Testis (tissue), 3 donors: ENCODE measurements around the gene TMEM42. TPM values are rescaled to one million over a fixed set of nuclear protein-coding genes. Genes with fewer than 3 reads are reported as not detected.

Experiments
- DNase-seq: peaks from one replicate; pipeline ENCODE4 v3.0.0-alpha.2; 2019
- H3K27ac ChIP-seq, 2 donors: fragments of 200-600 bp; sonication (generic); one replicate each; pipeline ENCODE4 v1.5.1; 2019
- H3K27me3 ChIP-seq: fragments of 200-600 bp; sonication (generic); one replicate; pipeline ENCODE4 v1.5.1; 2019
- H3K36me3 ChIP-seq: fragments of 200-600 bp; sonication (generic); one replicate; pipeline ENCODE4 v1.5.1; 2017; ENCODE audit warnings: low read depth; ENCODE audit errors: missing control alignments
- H3K4me1 ChIP-seq: fragments of 200-600 bp; sonication (generic); one replicate; pipeline ENCODE4 v1.5.1; 2019
- H3K4me3 ChIP-seq, 2 donors: fragments of 200-600 bp; sonication (generic); one replicate each; pipeline ENCODE4 v1.5.1; 2017 to 2019
- H3K9me3 ChIP-seq: fragments of 200-600 bp; sonication (generic); one replicate; pipeline ENCODE4 v1.5.1; 2017
- CTCF ChIP-seq, 3 experiments: fragments of 450-650 bp in 2 of 3; fragments of 200-600 bp in 1 of 3; sonication (generic) in 1 of 3; IDR thresholded peaks; one replicate each; pipeline ENCODE4 v1.5.1; 2016 to 2019; ENCODE audit warnings: antibody characterized with exemption in 3 of 3, mild to moderate bottlenecking in 2 of 3, moderate library complexity in 1 of 3
- POLR2A ChIP-seq: fragments of 450-650 bp; IDR thresholded peaks from one replicate; pipeline ENCODE4 v1.6.1; 2017; ENCODE audit warnings: antibody characterized with exemption, mild to moderate bottlenecking, moderate library complexity
- WGBS, 2 donors: methylation state at CpG; one replicate each; pipeline ENCODE4 v1.1.5; 2018; 5-methylcytosine and 5-hydroxymethylcytosine counted together
- intact Hi-C: fragments of 100-400 bp; cut with DNase I; formaldehyde crosslinking; loops from one replicate; pipeline ENCODE4 v1.15.1; 2023; ENCODE audit warnings: low total_unique reads
- polyA plus RNA-seq: library from polyadenylated mRNA; stranded (reverse); fragments of 350-450 nt; fragmentation: Illumina TruSeq; extraction: RNeasy Lipid Tissue Mini Kit (QIAGEN cat#74804); gene quantifications from one replicate; pipeline ENCODE4 v1.2.3, GENCODE V29; 2014; ENCODE audit warnings: low read depth, low replicate concordance; ENCODE audit not compliant: insufficient read depth
- total RNA-seq, 2 donors: library from RNA; depleted of rRNA; stranded (reverse); fragments of >200 nt; gene quantifications; one replicate each; pipeline ENCODE4 v1.2.3, GENCODE V29; 2016

The TMEM42 gene
- total and polyA plus RNA-seq, 3 donors from 2014 or later: 42.2 to 46.4 (median 42.2) TPM

- H3K36me3 ChIP-seq: no peaks in the 10 kb centered on the region
- H3K4me3 ChIP-seq: no peak overlapping the region
- DNase-seq: no peak
- intact Hi-C loops: no loop called here
- no peaks in the 10 kb centered on the region for H3K9me3 ChIP-seq
- no peak for TF ChIP-seq CTCF (IDR thresholded peaks at IDR 0.05)
- TF ChIP-seq POLR2A: no peak
- H3K27me3 ChIP-seq: no peaks in the 10 kb centered on the region
- H3K4me1 ChIP-seq: no peaks in the 10 kb centered on the region
- H3K27ac ChIP-seq: no peak overlapping the region
- 89 to 92% methylated on average over 5 of the region's 5 CpGs for WGBS, 2 donors
These were observed 21.7 kb downstream of the TMEM42 start for GRCh38 chr3:44883213-44883955.

GRCh38 chr3:44883999-44884431 lies 22.3 kb downstream of the TMEM42 start:
- TF ChIP-seq POLR2A: no peak
- no peak for TF ChIP-seq CTCF (IDR thresholded peaks at IDR 0.05)
- Histone ChIP-seq H3K4me1 (no peaks in the 10 kb centered on the region), H3K27me3 (no peaks in the 10 kb centered on the region), H3K4me3 (no peak overlapping the region), H3K36me3 (no peaks in the 10 kb centered on the region), H3K9me3 (no peaks in the 10 kb centered on the region), H3K27ac (no peak overlapping the region)
- DNase-seq: no peak
- intact Hi-C loops: no loop called here
- WGBS, 2 donors: 41 to 50% methylated on average over 4 of the region's 4 CpGs

GRCh38 chr3:44885618-44886017 lies 23.9 kb downstream of the TMEM42 start:
- Histone ChIP-seq H3K27me3 (no peaks in the 10 kb centered on the region), H3K4me1 (no peaks in the 10 kb centered on the region), H3K4me3 (no peak overlapping the region), H3K9me3 (no peaks in the 10 kb centered on the region), H3K36me3 (no peaks in the 10 kb centered on the region), H3K27ac (no peak overlapping the region)
- TF ChIP-seq CTCF (IDR thresholded peaks at IDR 0.05) (no peak), POLR2A (no peak)
- intact Hi-C loops: no loop called here
- 71 to 77% methylated on average over 4 of the region's 4 CpGs for WGBS, 2 donors
- DNase-seq: no peak

GRCh38 chr3:44886561-44886960 lies 24.8 kb downstream of the TMEM42 start:
- Histone ChIP-seq H3K27me3 (no peaks in the 10 kb centered on the region), H3K4me1 (no peaks in the 10 kb centered on the region), H3K4me3 (no peak overlapping the region), H3K27ac (no peak overlapping the region), H3K36me3 (no peaks in the 10 kb centered on the region), H3K9me3 (no peaks in the 10 kb centered on the region)
- no peak for DNase-seq
- TF ChIP-seq CTCF (IDR thresholded peaks at IDR 0.05) (no peak), POLR2A (no peak)
- intact Hi-C loops: no loop called here
- 82 to 85% methylated on average over 3 of the region's 3 CpGs for WGBS, 2 donors

- intact Hi-C loops: no loop called here
- no peak for TF ChIP-seq CTCF (IDR thresholded peaks at IDR 0.05)
- TF ChIP-seq POLR2A: no peak
- Histone ChIP-seq H3K27me3 (no peaks in the 10 kb centered on the region), H3K27ac (no peak overlapping the region), H3K4me1 (no peaks in the 10 kb centered on the region), H3K9me3 (no peaks in the 10 kb centered on the region), H3K4me3 (no peak overlapping the region), H3K36me3 (no peaks in the 10 kb centered on the region)
- DNase-seq: no peak
- 77 to 80% methylated on average over 7 of the region's 7 CpGs for WGBS, 2 donors
These were observed 25.4 kb downstream of the TMEM42 start for GRCh38 chr3:44887101-44887500.
